Muscle layer of colon (tissue), 2 donors: Measurements from ENCODE around the gene POLDIP3.

ENCODE experiments used
- H3K27ac ChIP-seq: one replicate; pipeline ENCODE4 v1.7.0; 2013; ENCODE audit warnings: low read depth, mild to moderate bottlenecking, low read length, moderate library complexity
- H3K27me3 ChIP-seq, 2 donors: one replicate each; pipeline ENCODE4 v1.7.0; 2013; ENCODE audit warnings: low read length in 2 of 2, mild to moderate bottlenecking in 2 of 2; ENCODE audit not compliant: insufficient read depth in 2 of 2, control insufficient read depth in 1 of 2
- H3K36me3 ChIP-seq: one replicate; pipeline ENCODE4 v1.7.0; 2013; ENCODE audit warnings: mild to moderate bottlenecking, low read length; ENCODE audit not compliant: insufficient read depth
- H3K4me1 ChIP-seq: one replicate; pipeline ENCODE4 v1.7.0; 2013; ENCODE audit warnings: mild to moderate bottlenecking, low read length; ENCODE audit not compliant: insufficient read depth
- H3K4me3 ChIP-seq, 2 donors: one replicate each; pipeline ENCODE4 v1.7.0; 2013; ENCODE audit warnings: low read length in 2 of 2, low read depth in 1 of 2, mild to moderate bottlenecking in 1 of 2, moderate library complexity in 1 of 2
- H3K9ac ChIP-seq: one replicate; pipeline ENCODE4 v1.7.0; 2013; ENCODE audit warnings: low read length
- H3K9me3 ChIP-seq: one replicate; pipeline ENCODE4 v1.7.0; 2013; ENCODE audit warnings: mild to moderate bottlenecking, low read length
- donor health status: abdominal sarcoma.
- donor health status: Adenocarcinoma of cecum.

POLDIP3 gene, protein sequence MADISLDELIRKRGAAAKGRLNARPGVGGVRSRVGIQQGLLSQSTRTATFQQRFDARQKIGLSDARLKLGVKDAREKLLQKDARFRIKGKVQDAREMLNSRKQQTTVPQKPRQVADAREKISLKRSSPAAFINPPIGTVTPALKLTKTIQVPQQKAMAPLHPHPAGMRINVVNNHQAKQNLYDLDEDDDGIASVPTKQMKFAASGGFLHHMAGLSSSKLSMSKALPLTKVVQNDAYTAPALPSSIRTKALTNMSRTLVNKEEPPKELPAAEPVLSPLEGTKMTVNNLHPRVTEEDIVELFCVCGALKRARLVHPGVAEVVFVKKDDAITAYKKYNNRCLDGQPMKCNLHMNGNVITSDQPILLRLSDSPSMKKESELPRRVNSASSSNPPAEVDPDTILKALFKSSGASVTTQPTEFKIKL

GRCh38 chr22:42614312-42615091, at the start of gene POLDIP3:
POLDIP3 (minus strand) TSS chr22:42614883; CDS start chr22:42614857, 26 bp downstream.
- peak within 1 kb of the TSS; percentile 91 for H3K9ac ChIP-seq
- H3K27me3 ChIP-seq: no peaks in the 10 kb centered on the region
- peak within 1 kb of the TSS; percentile 99 for H3K27ac ChIP-seq
- H3K9me3 ChIP-seq: no peaks in the 10 kb centered on the region
- peak within 1 kb of the TSS; percentile 73 to 76 for H3K4me3 ChIP-seq
- H3K4me1 ChIP-seq: peaks cover 45% of the 10 kb centered on the region
- peaks cover 11% of the 10 kb centered on the region for H3K36me3 ChIP-seq

DNA sequence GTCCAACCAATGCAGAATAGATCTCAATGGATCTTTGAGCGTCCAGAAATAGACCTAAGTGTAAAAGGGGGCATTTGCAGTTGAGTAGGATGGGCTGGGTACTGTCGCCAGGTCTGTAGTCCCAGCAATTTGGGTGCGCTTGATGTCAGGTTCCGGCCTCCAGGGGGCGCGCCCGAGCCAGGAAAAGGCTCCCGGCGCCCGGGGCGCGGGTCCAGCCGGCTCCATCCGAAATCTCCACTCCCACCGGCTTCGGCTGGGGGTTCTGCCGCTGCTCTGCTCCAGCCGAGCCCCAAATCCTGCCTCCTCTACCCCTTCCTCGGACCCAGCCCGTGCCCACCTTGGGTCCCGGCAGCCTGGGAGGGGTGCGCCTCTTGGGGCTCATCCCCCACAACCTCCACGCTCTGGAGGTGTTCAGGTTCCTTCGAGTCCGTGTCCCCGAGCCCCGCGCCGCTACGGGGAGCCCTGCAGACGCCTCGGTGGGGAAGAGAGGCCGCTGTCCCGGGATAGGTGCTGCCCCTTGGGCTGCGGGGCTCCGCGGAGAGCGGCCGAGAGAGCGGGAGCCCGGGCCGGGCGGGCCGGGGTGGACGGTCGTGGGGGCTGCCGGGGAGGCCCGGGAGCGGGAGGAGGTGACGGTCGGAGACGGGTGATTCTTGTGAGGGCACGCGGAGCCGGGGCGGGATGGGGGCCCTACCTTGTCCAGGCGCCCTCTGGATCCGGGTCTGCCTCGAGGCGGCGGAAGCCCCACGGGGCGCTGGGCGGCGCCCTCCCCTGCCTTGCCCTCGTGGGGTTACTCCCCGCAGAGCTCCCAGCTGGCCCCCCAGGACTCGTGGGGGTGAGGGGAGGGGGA, 47.5 kb upstream of the POLDIP3 start:
- H3K27ac ChIP-seq: no peak overlapping the region
- peak overlapping the region; percentile 60 to 62 for H3K4me3 ChIP-seq
- no peaks in the 10 kb centered on the region for H3K4me1 ChIP-seq
- no peaks in the 10 kb centered on the region for H3K27me3 ChIP-seq
- no peaks in the 10 kb centered on the region for H3K9me3 ChIP-seq
- H3K9ac ChIP-seq: no peak overlapping the region
- no peaks in the 10 kb centered on the region for H3K36me3 ChIP-seq

- H3K4me3 ChIP-seq: no peak overlapping the region
- no peaks in the 10 kb centered on the region for H3K9me3 ChIP-seq
- H3K27me3 ChIP-seq: no peaks in the 10 kb centered on the region
- no peak overlapping the region for H3K27ac ChIP-seq
- no peaks in the 10 kb centered on the region for H3K36me3 ChIP-seq
- no peak overlapping the region for H3K9ac ChIP-seq
- no peaks in the 10 kb centered on the region for H3K4me1 ChIP-seq
Observed at GRCh38 chr22:42656578-42656977, 41.9 kb upstream of the POLDIP3 start.

- Histone ChIP-seq H3K9ac (no peak overlapping the region), H3K36me3 (no peaks in the 10 kb centered on the region), H3K4me3 (no peak overlapping the region), H3K9me3 (no peaks in the 10 kb centered on the region), H3K27ac (no peak overlapping the region), H3K27me3 (no peaks in the 10 kb centered on the region), H3K4me1 (no peaks in the 10 kb centered on the region)
Observed at GRCh38 chr22:42655693-42656092, 41.0 kb upstream of the POLDIP3 start.

DNA sequence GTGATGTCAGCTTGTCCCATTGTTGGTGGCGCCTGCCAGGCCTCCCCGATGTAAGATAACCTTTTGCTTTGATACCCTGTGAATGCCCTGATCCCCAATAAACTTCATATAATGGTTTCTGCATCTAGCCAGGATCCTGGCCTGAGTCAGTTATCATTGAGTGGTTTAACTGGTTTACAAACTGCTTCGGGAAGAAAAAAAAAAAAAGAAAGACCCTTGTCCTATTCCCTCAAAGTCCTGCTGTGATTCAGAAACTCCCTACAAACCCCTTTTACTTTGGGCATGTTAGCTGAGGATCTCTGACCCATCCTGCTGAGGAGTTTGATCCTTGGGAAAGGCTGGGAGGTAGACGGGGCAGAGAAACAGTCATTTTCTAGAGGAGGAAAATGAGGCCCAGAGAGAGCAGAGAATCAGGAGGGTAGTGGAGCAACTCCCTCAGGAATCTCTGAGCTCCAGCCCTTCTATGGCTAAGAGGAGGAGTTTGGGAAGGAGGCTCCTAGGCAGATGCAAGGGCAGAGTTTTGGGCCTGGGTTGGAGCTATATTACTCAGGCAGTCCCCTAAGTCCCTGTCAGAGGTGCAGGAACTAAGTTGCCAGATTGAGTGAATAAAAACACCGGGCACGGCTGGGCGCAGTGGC, 39.9 kb upstream of the POLDIP3 start:
- no peaks in the 10 kb centered on the region for H3K4me1 ChIP-seq
- H3K36me3 ChIP-seq: no peaks in the 10 kb centered on the region
- no peaks in the 10 kb centered on the region for H3K9me3 ChIP-seq
- no peak overlapping the region for H3K27ac ChIP-seq
- H3K4me3 ChIP-seq: no peak overlapping the region
- H3K9ac ChIP-seq: no peak overlapping the region
- no peaks in the 10 kb centered on the region for H3K27me3 ChIP-seq

- no peak overlapping the region for H3K4me3 ChIP-seq
- no peaks in the 10 kb centered on the region for H3K27me3 ChIP-seq
- H3K9me3 ChIP-seq: no peaks in the 10 kb centered on the region
- no peak overlapping the region for H3K27ac ChIP-seq
- H3K36me3 ChIP-seq: no peaks in the 10 kb centered on the region
- no peak overlapping the region for H3K9ac ChIP-seq
- H3K4me1 ChIP-seq: no peaks in the 10 kb centered on the region
Observed at GRCh38 chr22:42653999-42654398, 39.3 kb upstream of the POLDIP3 start.

GRCh38 chr22:42651134-42651533, 36.5 kb upstream of the POLDIP3 start:
- Histone ChIP-seq H3K27me3 (no peaks in the 10 kb centered on the region), H3K27ac (no peak overlapping the region), H3K9ac (no peak overlapping the region), H3K9me3 (no peaks in the 10 kb centered on the region), H3K4me3 (no peak overlapping the region), H3K4me1 (peaks cover 22% of the 10 kb centered on the region), H3K36me3 (no peaks in the 10 kb centered on the region)

DNA sequence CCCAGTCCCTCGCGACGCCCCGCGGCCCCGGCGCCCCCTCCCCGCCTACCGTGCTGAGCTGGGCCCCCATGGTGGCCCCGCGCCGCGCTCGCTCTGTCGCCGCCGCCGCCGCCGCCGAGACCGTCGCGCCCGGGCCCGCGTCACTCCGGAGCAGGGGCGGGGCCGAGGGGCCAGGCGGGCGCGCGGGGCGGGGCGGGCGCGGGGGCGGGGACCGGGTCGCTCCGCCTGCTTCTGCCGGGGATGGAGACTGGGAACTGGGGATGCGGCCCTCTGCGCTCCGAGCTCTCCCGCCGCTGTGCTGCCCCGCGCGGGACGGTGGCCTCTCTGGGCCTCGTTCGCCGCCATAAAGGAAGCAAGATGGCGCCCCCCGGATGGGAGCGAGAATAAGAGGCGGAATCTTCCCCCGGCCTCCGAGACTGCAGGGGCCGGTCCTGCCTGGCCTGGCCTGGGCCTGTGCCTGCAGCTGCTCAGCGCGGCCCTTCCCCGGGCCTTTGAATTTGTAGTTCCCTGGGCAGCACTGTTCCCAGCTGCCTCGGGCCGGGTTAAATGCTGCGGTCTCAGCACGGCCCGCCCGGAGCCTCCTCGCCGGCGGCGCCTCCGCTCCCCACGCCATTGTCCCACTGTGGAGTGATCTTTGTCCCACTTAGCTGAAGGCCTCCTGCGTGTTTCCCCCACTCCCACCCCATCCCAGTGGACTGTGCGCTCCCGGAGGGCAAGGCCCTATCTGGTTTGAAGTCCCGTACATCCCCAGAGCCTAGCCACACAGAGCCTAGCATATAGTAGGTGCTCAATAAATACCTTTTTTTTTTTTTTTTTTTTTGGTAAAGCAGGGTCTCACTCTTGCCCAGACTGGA, 34.8 kb upstream of the POLDIP3 start, which contains the start of gene CYB5R3:
TSS of gene CYB5R3 (minus strand) at position 147 of the 854 bp plus-strand sequence. CDS start at position 70, 77 bp downstream.
- peak within 1 kb of the TSS; percentile 95 for H3K27ac ChIP-seq
- peak within 1 kb of the TSS; percentile 84 to 96 for H3K4me3 ChIP-seq
- no peaks in the 10 kb centered on the region for H3K36me3 ChIP-seq
- peak within 1 kb of the TSS; percentile 49 for H3K9ac ChIP-seq
- H3K27me3 ChIP-seq: no peaks in the 10 kb centered on the region
- H3K4me1 ChIP-seq: peaks cover 39% of the 10 kb centered on the region
- no peaks in the 10 kb centered on the region for H3K9me3 ChIP-seq

DNA sequence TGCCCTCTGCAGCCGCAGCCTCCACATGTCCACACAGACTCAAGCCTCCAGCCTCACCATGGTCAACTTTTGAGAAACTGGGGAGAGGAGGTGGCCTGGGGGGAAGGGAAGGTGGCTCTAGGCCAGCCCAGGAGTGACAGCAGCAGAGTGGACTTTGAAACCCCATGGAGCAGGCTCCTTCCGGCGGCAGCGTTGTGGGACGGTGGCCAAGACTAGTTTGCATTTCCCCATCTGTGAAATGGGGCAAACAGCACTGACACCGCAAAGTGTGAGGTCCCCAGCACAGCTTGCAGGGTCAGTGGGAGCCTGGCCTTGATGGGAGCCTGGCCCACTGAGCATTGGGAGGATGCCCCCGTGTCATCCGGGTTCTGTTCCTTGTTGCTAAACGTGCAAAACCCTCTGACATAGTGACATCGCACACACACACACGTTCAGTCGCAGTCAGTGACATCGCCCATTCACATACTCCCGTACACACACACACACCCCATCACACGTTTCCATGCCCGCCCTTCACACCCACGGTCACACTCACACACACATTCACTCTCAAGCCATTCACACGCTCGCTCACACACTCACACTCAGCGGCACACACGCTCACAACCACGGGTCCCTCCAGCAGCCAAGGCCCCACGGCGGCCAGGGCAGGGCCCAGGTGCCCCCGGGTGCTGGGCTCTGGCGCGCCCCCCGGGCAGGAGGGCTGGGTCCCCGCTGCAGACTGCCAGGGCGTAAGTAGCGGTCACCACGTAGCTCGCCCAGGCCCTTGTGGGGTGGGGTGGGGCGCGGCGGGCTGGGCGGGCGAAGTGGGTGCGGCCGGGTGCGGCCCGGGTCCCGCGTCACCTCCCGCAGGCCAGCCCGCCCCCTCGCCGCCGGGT, 33.9 kb upstream of the POLDIP3 start:
- Histone ChIP-seq H3K9me3 (no peaks in the 10 kb centered on the region), H3K4me3 (peak overlapping the region; percentile 84 to 96), H3K4me1 (peaks cover 47% of the 10 kb centered on the region), H3K36me3 (no peaks in the 10 kb centered on the region), H3K27me3 (no peaks in the 10 kb centered on the region), H3K27ac (peak overlapping the region; percentile 94), H3K9ac (peak overlapping the region; percentile 49)
